HG03280 (cell line): Measurements from ENCODE around the gene CMIP.
A peak's percentile ranks its signal among the peaks of the same experiment; 100 is the strongest.

ENCODE experiments used
- ATAC-seq: cut with Tn5 transposase; IDR thresholded peaks from one replicate; pipeline ENCODE4 v1.9.1; 2021; ENCODE audit warnings: mild to moderate bottlenecking, moderate library complexity; ENCODE audit not compliant: unreplicated experiment

CMIP gene

DNA sequence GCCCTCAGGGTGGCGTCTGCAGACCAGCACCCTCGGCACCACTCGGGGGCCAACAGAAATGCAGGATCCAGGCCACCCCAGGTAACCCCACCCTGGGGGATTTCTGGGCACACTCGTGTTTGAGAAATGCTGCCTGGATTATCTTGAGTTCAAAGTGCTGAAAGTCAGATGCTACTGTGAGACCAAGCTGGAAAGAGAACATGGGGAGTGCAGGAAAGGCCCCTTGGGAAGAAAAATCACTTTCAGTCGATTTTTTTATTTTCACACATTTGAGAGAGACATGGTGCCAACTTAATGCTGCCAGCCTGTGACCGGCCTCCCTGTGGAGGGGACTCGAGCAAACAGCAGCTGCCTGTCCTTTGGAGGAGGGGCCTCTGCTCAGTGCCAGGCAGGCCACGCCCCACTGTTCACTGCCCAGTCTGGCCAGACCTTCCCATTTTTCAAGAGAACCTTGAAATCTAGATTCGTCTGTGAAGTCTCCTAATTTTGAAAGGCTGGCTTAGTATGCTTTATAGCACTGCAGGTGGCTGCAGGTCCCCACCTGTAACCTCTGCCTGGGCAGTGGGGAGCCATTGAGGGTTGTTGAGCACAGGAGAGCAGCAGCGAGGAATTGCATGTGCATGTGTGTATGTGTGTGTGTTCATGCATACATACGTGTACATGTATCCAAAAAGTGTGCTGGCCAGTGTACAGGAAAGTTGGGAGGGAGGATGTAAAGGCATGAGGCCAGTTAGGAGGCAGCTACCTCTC, 263.8 kb downstream of the CMIP start:
- ATAC-seq = no peak

- no peak for ATAC-seq
Observed at GRCh38 chr16:81709016-81709900, 264.6 kb downstream of the CMIP start.

GRCh38 chr16:81710044-81710443, 265.4 kb downstream of the CMIP start:
- no peak for ATAC-seq

DNA sequence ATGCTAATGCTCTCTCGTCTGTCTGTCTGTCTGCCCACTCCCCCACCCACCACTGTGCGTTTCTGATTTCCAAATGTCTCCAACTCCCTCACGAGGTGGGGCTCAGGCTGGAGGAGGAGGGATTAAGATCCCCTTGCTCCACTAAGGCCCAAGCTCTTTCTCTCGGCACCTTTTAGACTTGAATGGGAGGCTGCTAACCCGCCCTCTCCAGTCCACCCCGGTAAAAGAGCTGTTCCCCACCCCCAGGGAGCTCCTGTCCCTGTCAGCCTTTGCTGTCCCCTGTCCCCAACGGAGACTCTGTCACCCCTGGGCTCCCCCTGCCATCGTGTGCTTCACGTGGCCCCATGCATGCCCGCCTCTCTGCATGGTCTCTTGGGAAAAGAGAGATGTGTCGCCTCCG, 266.0 kb downstream of the CMIP start:
- ATAC-seq = no peak

GRCh38 chr16:81711657-81712319, 267.2 kb downstream of the CMIP start:
- ATAC-seq = no peak

GRCh38 chr16:81712681-81713080, 268.1 kb downstream of the CMIP start:
- ATAC-seq = no peak

GRCh38 chr16:81713295-81713772, 268.7 kb downstream of the CMIP start:
- ATAC-seq = no peak

DNA sequence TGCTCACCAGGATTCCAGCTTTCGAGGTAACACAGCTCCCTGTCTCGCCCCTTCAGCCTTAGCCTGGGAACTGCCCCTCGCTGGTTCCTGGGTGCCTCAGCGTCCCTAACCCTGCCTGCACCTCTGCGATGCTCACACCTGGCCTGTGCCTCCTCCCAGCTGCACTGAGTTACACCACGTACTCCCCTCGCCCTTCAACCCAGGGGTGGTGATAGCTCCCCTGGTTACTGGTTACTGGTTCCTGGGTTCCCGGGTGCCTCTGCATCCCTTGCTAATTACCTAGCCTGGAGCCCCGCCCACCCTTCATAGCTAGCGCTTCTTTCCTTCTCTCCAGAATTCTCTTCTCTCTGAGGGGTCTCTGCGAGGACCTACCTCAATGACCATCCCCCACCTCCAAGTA, 269.2 kb downstream of the CMIP start:
- ATAC-seq = no peak

DNA sequence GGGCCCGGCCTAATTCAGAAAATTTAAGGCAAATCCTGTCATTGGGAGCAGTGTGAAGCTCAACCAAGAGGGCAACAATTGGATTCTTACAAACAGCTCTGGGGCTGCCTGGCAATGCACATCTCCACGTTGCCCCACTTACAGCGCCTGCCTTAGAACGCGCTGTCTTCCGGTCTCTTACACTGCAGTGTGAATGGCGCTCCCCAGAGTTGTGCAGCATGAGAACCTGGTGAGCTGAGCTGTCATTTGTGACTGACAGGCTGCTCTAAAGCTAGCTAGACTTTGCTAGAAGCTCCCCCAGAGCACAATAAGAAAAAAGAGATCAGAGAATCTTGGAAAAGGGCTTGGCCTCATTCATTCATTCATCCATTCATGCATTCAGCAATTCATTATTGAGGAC, 270.0 kb downstream of the CMIP start:
- ATAC-seq = no peak

GRCh38 chr16:81715358-81716196, 271.0 kb downstream of the CMIP start:
- peak; percentile 66 for ATAC-seq

DNA sequence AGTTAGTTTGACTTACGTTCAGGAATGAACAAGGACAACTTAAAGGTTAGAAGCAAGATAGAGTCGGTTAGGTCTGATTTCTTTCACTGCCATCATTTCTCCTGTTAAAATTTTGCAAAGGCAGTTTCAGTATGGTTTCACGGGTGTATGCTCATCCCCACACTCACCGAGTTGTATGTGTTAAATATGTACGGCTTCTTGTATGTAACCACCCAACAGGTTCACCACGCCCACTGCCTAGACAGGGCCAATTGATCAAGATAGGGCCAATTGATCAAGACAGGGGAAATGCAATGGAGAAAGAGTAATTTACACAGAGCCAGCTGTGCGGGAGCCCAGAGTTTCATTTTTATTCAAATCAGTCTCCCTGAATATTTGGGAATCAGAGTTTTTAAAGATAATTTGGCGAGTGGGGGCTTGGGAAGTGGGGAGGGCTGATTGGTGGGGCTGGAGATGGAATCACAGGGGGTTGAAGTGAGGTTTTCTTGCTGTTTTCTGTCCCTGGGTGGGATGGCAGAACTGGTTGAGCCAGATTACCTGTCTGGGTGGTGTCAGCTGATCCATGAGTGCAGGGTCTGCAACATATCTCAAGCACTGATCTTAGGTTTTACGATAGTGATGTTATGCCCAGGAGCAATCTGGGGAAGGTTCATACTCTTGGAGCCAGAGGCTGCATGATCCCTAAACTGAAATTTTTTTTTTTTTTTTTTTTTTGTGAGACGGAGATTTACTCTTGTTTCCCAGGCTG, 272.0 kb downstream of the CMIP start:
- peak; percentile 56 for ATAC-seq

- ATAC-seq = no peak
Observed at GRCh38 chr16:81717662-81718189, 273.1 kb downstream of the CMIP start.

DNA sequence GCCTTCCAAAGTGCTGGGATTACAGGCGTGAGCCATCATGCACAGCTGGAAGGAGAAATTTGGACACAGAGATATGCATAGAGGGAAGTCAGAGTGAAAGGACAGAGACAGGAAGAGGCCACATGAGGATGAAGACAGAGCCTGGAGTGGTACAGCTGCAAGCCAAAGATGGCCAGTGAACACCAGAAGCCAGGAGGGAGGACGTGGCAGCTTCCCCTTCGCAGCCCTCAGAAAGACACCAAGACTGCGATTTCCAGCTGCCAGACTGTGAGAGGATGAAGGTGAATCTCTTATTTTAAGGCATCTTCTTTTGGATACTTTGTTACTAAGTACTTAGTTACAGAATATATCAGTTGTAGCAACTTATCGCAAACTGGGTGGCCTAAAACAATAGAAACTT, 274.0 kb downstream of the CMIP start:
- ATAC-seq = no peak

DNA sequence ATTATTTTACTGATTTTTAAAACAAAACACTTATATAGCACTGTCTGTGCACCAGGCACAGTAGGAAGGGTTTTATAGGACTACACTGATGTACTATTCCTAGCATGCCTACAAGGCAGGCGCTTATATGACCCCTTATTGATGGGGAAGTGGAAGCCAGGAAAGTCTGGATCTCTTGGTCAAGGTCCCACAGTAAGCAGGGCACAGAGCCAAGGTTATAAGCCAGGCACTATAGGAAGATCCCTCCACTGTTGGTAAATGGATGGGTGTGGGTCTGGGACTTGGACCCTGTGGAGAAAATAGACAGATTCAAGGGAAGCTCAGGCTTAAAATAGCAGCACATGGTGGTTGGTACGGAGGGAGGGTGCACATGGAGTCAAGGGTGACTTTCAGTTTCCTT, 275.4 kb downstream of the CMIP start:
- ATAC-seq = no peak

- no peak for ATAC-seq
Observed at GRCh38 chr16:81720973-81721906, 276.6 kb downstream of the CMIP start.

DNA sequence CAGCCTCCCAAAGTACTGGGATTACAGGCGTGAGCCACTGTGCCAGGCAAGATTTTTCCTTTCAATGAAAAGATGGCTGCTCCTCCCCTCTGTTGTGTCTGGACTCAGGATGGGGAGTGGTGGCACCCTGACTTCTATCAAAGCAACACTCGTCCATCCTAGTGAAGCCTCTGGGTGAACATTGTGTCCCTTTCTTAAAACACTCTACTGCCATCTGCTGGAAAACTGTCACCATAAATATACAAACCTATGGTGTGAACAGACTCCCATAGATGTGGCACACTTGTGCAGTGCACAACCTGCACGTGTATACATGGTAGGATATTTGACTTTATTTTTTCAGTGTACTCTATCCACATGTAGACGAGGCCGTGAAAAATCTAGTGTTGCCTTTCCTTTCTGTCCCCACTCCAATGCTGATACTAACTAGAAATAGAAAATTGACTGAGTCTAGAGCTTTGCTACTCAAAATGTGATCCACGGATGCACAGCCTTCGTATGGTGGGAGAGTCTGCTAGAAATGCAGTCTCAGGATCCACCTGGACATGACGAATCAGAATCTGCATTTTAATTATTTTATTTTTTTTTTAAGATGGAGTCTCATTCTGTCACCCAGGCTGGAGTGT, 278.6 kb downstream of the CMIP start:
- ATAC-seq = peak; percentile 65

DNA sequence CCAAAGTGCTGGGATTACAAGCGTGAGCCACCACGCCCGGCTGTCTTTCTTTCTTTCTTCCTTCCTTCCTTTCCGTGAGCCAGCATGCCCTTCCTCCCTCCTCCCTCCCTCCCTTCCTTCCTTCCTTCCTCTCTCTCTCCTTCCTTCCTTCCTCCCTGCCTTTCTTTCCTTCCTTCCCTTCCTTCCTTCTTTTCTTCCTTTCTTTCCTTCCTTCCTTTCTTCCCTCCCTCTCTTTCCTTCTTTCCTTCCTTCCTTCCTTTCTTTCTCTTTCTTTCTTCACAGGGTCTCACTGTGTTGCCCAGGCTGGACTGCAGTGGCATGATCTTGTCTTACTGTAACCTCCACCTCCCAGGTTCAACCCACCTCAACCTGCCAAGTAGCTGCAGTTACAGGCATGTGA, 283.8 kb downstream of the CMIP start:
- ATAC-seq = no peak

DNA sequence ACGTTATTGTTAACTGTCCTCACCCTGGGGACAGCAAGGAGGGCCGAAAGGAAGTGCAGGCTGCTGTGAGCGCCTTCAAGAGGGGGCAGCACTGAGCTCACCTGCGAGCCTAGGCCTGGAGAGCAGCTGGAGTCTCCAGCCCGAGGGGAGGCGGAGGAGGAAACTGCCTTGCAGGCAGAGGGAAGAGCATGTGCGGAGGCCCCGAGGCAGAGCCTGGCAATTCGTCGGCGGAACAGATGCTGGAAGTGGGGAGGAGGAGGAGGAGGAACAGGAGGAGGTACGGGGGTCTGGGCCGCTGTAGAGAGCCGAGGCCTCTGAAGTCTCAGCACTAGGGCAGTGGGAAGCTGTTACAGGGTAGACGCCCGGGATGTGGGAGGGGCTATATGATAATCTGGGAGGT, 284.8 kb downstream of the CMIP start:
- ATAC-seq = no peak
